GM12891 (cell line): ENCODE results near the gene DOCK4.

ENCODE experiments used
- PAX5 ChIP-seq: IDR thresholded peaks from 2 replicates; pipeline ENCODE4 v1.6.1; 2011; ENCODE audit warnings: low read length, moderate library complexity, mild to moderate bottlenecking; ENCODE audit not compliant: insufficient read depth, severe bottlenecking
- POLR2A ChIP-seq: IDR thresholded peaks from 2 replicates; pipeline ENCODE4 v1.6.1; 2011; ENCODE audit warnings: low read depth, low read length, control low read depth
- POLR2AphosphoS5 ChIP-seq: IDR thresholded peaks from 2 replicates; pipeline ENCODE4 v1.6.1; 2011; ENCODE audit warnings: low read depth, low read length, control low read depth
- POU2F2 ChIP-seq: IDR thresholded peaks from 2 replicates; pipeline ENCODE4 v1.6.1; 2011; ENCODE audit warnings: low read depth, mild to moderate bottlenecking, control low read depth, low read length, moderate library complexity
- SPI1 ChIP-seq: IDR thresholded peaks from 2 replicates; pipeline ENCODE4 v1.6.1; 2011; ENCODE audit warnings: low read depth, low read length, control low read depth
- TAF1 ChIP-seq: IDR thresholded peaks from 2 replicates; pipeline ENCODE4 v1.6.1; 2011; ENCODE audit warnings: low read depth, low read length, control low read depth

- TF ChIP-seq POLR2AphosphoS5: no peak
- no peak for TF ChIP-seq SPI1
- TF ChIP-seq TAF1: no peak
- TF ChIP-seq POLR2A: no peak
- no peak for TF ChIP-seq PAX5
- TF ChIP-seq POU2F2: no peak
These were observed 332.1 kb downstream of the DOCK4 start for GRCh38 chr7:111873963-111874690.
